ENCODE results near the gene CREBZF.

Gene CREBZF, protein sequence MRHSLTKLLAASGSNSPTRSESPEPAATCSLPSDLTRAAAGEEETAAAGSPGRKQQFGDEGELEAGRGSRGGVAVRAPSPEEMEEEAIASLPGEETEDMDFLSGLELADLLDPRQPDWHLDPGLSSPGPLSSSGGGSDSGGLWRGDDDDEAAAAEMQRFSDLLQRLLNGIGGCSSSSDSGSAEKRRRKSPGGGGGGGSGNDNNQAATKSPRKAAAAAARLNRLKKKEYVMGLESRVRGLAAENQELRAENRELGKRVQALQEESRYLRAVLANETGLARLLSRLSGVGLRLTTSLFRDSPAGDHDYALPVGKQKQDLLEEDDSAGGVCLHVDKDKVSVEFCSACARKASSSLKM

GRCh38 chr11:85664615-85665481, at the start of gene CREBZF:
Gene CREBZF (minus strand): TSS chr11:85665129. CDS start chr11:85664875, 254 bp downstream.
- peak; percentile 77 for DNase-seq

- no peak for DNase-seq
Measured at GRCh38 chr11:85712953-85713352, 48.0 kb upstream of the CREBZF start.

- no peak for DNase-seq
Measured at GRCh38 chr11:85710917-85711316, 46.0 kb upstream of the CREBZF start.

DNA sequence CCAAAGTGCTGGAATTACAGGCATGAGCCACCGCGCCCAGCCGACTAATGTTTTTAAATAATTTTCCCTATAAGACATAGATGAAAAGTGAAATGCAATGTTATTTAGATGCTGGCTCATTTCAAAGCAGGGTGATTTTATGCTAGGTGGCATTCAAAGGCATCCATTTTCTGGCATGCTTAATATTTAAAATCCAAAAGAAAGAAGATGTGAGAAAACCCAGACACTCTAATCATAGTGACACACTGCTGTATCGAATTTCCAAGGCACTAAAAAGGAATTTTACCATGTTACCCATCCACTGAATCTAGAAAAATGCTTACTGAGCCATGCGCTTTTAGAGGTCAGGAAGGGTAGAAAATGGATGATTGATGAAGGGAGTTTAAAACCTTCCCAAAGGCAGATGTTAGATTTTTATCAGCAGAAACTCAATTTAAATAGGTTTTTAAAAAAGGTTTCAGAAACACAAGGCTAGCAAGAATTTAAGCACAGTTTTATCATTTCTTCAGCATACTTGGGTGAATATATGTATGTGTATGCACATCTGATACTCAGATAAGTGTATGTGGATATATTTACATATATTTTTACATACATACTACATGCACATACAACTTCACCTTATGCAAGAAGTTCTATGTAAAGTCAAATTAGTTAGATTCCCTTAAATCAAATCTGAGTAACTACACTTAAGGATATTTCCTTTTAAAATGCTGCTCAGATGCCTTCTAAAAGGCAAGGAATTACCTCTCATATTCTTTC, 45.2 kb upstream of the CREBZF start:
- no peak for DNase-seq

- DNase-seq: no peak
Measured at GRCh38 chr11:85705800-85706199, 40.9 kb upstream of the CREBZF start.

DNA sequence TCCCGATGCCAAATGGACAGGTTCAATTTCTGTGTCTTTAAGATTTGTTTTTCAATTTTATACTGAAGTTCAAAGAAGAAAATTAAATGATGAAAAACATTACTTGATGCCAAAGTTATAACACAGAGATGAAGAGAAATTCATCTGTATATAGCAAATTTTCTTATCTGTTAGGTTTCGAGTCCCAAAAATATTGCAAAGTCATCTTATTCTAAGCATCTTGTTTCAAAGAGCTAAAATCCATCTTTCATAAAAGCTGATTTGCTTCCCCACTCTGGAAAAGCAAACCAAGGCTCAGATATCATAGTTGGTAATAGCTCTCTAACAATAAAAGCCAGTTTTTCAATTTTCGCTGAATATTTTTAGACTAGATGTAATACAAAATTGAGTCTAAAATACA, 40.0 kb upstream of the CREBZF start:
- no peak for DNase-seq

- DNase-seq: no peak
Measured at GRCh38 chr11:85699957-85700741, 35.2 kb upstream of the CREBZF start.

GRCh38 chr11:85698195-85698594, 33.3 kb upstream of the CREBZF start:
- DNase-seq: no peak

DNA sequence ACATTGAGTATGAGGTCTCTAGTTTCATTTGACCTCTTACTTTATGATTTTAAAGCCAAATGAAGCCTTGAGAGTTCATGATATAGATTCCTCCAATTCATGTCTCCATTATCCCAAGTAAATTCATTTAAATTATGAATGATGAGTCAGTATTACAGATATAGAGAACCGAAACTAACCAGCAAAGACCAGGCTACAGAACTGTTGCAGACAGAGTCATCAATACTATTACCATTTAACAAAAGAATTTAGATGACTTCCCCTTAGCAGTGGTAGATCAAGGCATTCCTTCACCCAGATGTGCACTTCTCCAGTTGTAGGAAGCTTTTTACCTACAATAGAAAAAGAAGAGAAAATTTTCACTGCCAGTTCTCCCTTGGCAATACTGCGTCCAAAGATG, 32.8 kb upstream of the CREBZF start:
- DNase-seq: no peak

DNA sequence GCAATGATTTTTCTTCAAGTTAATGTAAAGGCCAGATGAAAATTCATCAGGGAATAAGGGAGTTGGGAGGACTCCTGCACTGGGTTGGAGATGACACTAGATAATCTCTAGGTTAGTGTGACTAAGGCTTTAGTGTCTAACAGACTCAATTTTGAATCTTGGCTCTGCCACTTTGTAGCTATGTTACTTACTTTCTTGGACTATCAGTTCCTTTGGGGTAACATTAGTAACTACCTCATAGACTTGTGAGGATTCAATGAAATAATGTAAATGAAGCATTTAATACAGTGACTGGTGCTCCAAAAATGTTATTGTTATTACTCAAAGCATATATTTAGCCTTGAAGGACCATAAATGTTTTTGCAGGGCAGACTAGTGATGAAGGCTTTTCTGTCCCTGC, 30.6 kb upstream of the CREBZF start:
- no peak for DNase-seq

GRCh38 chr11:85694385-85694980, 29.6 kb upstream of the CREBZF start:
- DNase-seq: peak; percentile 2

DNA sequence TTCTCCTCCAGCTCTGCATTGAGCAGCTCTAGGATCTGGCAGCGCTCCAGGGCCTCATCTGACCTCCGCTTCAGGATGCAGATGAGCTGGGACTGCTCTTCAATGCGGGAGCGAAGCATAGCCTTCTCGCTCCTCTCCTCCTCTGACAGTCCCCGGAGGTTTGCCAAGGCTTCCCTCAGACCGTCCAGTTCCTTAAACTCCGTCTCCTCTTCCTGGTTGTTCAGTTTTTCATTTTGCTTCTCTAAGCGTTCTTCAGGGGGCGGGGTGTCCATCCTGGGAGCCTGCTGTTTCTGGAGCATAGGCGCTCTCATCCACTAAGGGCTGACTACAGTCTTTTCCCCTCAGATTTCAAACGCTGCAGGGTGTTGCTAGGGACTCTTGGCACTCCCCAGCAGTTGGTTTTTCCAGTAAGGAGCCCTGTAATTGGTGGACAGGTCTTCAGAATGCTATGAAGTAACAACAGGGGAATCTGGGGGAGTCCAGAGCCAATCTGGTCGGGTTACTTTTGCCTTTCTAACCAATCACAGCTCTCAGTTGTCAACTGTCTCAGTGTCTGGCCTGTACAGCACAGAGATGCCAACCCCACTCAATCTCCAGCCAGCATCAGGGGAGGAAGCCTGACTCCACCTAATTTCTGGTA, 21.0 kb upstream of the CREBZF start, which contains the start of gene CCDC89:
CCDC89 (minus strand) TSS at position 376 of the 640 bp plus-strand sequence; CDS start at position 311, 65 bp downstream.
- DNase-seq: no peak

DNA sequence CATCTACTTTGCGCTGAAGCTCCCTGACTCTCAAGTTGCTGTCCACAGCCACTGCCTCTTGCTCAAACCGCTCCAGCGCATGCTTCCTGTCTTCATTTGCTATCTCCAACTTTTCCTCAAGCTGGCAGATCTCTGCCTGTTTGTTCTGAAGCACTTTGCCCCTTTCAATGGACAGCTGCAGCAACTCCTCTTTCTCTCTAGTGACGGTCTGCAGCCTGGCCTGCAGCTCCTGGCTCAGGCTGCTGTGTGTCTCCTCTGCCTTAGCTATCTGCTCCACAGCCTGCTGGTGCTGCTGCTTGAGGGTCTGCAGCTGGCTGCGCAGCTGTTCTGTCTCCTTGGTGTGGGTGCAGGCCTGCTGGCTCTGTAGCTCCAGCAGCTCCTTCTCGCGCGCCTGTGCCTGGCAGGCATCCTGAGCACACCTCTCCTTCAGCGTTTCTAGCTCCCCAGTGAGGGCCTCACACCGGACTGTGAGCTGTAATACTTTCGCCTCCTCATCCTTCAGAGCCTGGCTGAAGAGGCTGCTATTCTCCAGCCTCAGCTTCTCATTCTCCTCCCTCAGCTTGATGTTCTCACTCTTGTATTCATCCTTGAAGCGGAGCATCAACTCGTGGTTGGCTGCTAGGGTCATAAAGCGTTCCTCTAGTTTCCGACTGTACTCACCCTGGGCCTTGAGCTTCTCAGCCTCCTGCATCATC, 20.3 kb upstream of the CREBZF start:
- no peak for DNase-seq

GRCh38 chr11:85682330-85683305, 17.7 kb upstream of the CREBZF start:
- DNase-seq: peak; percentile 12

GRCh38 chr11:85680897-85681296, 16.0 kb upstream of the CREBZF start:
- no peak for DNase-seq

DNA sequence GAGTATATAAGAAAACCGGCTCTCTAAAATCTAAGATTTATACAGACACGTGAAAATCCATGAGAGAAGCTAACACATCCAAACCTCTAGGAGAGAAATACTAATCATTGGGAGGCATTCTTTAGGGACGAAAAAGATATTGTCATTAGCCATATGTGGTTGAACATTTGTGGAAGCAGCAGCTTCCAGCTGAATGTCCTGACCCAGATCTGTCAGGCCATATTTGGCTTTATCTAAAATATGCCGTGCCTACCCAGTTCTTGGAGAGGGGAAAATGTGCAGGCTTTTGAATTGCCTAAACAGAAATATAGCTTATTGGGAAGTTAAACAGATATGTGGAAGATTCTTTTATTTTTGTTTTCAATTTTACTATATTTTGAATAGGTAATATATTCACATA, 14.6 kb upstream of the CREBZF start:
- DNase-seq: no peak

DNA sequence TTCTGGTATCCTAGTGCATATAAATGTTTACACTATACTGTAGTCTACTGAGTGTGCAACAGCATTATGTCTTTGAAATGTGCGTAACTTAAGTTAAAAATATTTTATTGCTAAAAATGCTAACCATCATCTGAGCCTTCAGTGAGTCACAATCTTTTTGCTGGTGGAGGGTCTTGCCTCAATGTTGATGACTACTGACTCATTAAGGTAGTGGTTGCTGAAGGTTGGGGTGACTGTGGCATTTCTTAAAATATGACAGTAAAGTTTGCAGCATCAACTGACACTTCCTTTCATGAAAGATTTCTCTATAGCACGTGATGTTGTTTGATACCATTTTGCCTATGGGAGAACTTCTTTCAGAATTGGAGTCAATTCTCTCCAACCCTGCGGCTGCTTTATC, 8.5 kb upstream of the CREBZF start:
- no peak for DNase-seq

- no peak for DNase-seq
Measured at GRCh38 chr11:85672105-85672902, 7.4 kb upstream of the CREBZF start.

All from NCI-H1694 (cell line).